Heart left ventricle (tissue), 13 donors: Measurements from ENCODE around the gene MRPL40.

Experiments
- POLR2A ChIP-seq, 2 donors: fragments of 450-650 bp; IDR thresholded peaks; one replicate each; pipeline ENCODE4 v1.6.1; 2017; ENCODE audit warnings: antibody characterized with exemption in 2 of 2, mild to moderate bottlenecking in 2 of 2, moderate library complexity in 2 of 2
- TF ChIP-seq, protein P1 (sequence below), 12 donors: fragments of 200-600 bp; sonication (generic) in 4 of 12; IDR thresholded peaks; one replicate each; pipeline versions ENCODE4 v1.5.0 to v1.8.0; 2018 to 2022; ENCODE audit warnings: antibody characterized with exemption in 12 of 12, mild to moderate bottlenecking in 5 of 12
- donor health status: ischemic (EF 13 %, LVEDD 7.1; RV severe dilation, severe dysfunction).
- donor health status: DM: no; HTN: yes; CAD: no.
- donor health status: DM: no; HTN: no; CAD: no.
- donor health status: ischemic (EF 25% LVEDD 6.9; RV normal size, moderate dysfunction).
- donor health status: ischemic (EF 25% LVEDD 5.7; RV mildly dilated, moderate dysfunction).
- donor health status: ischemic (EF 35%, LVEDD 5.7; RV mildly dilated, moderate dysfunction).
- donor health status: nonischemic (EF 11% LVEDD 7.7; RV severe dilation, severe dysfunction).
- donor health status: DM: yes; HTN: yes; CAD: no.
- donor health status: PGD.
- donor health status: ischemic (EF 29% LVEDD 5.4; RV normal size, mild dysfunction).
- donor health status: nonischemic (EF 23%, LVEDD 6.1; RV moderate dilation, normal function).

DNA sequence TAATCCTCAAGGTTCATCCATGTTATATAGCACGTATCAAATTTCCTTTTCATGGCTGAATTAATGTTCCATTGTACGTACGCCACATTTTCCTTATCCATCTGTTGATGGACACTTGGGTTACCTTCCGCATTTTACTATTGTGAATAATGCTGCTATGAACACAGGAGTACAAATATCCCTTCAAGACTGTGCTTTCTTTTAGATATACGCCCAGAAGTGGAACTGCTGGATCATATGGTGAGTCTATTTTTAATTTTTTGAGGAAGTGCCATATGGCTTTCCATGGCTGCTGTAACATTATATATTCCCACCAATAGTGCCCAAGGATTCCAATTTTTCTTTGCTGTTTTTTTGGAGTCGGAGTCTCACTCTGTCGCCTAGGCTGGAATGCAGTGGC lies 6.0 kb downstream of the MRPL40 start:
- TF ChIP-seq, protein P1, sequence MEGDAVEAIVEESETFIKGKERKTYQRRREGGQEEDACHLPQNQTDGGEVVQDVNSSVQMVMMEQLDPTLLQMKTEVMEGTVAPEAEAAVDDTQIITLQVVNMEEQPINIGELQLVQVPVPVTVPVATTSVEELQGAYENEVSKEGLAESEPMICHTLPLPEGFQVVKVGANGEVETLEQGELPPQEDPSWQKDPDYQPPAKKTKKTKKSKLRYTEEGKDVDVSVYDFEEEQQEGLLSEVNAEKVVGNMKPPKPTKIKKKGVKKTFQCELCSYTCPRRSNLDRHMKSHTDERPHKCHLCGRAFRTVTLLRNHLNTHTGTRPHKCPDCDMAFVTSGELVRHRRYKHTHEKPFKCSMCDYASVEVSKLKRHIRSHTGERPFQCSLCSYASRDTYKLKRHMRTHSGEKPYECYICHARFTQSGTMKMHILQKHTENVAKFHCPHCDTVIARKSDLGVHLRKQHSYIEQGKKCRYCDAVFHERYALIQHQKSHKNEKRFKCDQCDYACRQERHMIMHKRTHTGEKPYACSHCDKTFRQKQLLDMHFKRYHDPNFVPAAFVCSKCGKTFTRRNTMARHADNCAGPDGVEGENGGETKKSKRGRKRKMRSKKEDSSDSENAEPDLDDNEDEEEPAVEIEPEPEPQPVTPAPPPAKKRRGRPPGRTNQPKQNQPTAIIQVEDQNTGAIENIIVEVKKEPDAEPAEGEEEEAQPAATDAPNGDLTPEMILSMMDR (IDR thresholded peaks at IDR 0.05): no peak
- no peak for TF ChIP-seq POLR2A (IDR thresholded peaks at IDR 0.05)
